ENCODE results near the gene DTNB.

DTNB gene

DNA sequence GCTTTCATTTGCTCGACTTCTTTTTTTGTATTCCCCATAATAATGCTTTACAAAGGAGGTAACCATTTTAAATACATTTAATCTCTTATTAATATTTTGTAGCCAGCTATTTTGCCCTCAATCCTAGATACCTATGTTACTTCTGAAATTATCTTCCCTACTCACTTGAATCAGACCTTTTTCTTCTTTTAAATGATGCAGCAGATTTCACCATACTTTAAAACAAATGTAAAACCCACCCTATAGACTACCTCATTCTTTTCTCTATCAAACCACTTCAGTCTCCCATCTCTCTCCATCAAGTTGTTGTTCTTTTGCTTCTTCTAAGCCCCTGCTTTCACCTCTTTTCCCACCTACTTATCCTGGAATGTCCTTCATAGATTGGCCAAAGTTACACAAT, 180.2 kb downstream of the DTNB start:
- no peak for DNase-seq

DNA sequence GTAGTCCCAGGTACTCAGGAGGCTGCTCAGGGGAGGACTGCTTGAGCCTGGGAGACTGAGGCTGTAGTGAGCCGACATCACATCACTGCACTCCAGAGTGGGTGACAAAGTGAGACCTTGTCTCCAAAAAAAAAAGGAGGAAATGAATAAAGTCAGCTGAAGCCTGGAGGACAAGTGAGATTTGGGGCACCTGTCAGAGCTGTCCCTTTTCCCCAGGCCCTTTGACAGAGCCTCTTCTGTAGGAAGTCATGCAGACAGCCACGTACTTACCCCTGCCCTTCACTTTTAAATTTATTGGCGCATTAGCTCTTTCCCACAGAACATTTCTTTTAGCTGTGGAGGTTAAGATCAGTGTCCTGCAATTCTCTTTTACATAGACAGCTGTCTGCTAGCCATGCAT, 180.7 kb downstream of the DTNB start:
- no peak for DNase-seq

DNA sequence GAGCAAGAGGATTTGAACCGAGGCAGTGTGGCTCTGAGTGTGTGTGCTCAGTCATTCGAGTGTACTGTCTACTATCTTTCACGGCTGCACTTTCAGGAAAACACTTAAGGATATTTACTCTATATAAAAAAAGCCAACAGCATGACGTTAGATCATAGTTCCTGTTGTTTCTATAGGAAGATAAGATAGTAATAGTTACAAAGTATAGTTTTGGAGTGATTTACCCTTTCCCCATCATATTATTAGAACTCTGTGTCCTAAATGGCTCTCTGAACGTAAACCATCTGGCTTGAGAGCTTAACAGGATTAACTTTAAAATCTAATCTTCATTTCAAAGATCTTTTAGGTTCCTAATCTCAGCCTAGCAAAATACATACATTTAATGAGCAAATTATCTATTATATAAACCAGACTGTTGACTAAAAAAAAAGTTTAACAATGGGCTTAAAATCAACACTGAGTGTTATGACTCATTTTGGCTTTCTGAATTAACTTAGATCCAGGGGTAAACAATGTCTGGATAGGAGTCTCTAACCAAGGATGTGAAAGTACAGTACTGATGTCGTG, 181.3 kb downstream of the DTNB start:
- no peak for DNase-seq

DNA sequence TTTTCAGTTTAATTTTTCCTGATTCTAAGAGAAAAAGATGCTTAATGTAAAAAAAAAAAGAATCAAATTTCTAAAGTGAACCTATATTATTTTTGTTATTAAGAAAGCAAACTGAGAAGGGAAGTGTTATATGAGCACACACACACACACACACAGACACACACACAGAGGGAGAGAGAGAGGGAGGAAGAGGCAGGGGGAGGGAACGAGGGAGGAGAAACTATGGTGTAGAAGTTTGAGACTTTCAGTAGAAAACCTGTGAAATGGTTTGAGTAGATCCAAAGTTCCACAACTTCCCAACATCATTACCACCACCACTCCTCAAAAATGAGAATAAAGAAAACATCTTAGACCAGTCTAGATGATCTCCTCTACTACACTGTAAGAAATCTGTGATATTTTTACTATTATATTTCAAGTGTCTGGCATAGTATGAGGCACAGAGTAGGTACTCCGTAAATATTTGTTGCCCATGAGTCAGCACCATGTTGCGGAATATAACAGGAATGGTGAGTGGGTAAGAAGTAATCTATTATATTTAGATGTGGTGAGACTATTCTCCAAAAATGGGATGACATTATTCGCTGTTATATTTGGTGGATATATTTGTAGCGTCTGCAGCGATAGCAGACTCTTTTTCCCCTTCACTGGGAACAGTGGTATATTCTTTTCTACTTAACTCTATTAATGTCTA, 182.2 kb downstream of the DTNB start:
- no peak for DNase-seq

DNA sequence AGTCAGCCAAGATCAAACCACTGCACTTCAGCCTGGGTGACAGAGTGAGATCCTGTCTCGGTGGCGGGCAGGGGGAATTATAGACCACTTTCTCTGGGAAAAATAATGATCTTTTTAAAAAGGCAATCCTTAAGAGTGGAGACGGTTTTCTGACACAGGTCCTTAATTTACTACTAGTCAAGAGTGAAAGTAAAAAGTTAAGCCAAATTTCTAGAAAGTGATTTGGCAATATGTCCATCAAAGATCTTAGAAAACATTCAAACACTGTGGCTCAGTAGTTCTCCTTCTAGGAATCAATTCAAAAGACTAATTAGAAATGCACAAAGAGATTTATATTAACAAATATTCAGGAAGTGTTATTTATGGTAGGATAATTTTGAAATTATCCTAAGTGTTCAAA, 183.2 kb downstream of the DTNB start:
- DNase-seq = no peak

DNA sequence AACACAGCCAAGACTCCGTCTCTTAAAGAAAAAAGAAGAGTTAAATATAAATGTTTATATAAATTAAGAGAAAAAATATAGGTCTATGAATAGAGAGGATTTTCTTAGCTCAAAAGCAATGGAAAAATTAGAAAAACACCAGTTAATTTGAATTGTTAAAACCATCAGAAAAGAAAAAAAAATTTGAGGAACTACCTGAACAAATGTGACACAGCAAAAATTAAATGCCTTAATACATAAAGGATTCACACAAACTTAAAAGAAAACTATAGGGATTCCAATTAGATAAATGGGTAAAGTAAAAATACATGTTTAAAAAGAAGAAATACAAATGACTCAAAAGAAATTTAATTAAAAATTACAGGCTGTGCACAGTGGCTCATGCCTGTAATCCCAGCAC, 183.7 kb downstream of the DTNB start:
- no peak for DNase-seq

DNA sequence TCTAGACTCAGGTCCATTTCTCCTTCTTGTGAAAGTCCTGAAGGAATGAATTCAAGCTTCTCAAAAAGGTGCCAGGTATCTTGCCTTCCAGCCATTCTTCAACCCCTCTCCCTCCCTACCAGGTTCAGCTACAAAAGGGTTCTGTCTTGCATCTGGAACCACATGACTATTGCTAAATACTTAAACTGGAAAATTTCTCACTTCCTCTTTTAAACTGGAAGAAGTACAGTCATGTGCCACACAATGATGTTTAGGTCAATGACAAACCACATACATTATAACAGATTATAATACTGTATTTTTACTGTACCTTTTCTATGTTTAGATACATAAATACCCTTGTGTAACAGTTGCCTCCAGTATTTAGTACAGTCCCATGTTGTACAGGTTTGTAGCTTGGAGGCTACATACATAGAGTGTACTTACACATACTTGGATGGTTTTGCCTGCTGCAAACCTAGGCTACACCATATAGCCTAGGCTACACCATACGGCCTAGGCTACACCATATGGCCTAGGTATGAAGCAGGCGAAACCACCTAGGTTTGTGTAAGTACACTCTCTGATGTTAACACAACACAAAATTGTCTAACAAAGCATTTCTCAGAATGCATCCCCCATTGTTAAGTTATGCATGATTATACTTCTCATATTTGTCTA, 189.6 kb downstream of the DTNB start:
- DNase-seq = no peak

DNA sequence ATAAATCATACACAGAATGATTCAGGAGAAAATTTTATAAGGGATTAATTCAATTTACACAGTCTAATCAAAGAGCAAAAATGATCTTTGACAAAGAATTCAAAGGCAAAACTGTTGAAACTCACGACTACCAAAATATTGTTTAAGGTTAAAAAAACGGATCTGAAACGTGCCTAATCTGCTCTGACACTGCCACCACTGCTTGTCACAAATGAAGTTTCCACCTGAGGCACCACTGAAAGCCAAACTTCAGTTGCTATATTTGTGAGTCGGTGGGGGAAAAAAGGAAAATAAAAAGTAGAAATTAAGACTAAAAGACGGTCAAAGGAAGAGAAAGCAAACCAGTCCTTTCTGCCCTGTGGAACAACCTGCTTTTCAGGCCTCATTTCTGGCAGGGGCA, 191.0 kb downstream of the DTNB start:
- DNase-seq = no peak

DNA sequence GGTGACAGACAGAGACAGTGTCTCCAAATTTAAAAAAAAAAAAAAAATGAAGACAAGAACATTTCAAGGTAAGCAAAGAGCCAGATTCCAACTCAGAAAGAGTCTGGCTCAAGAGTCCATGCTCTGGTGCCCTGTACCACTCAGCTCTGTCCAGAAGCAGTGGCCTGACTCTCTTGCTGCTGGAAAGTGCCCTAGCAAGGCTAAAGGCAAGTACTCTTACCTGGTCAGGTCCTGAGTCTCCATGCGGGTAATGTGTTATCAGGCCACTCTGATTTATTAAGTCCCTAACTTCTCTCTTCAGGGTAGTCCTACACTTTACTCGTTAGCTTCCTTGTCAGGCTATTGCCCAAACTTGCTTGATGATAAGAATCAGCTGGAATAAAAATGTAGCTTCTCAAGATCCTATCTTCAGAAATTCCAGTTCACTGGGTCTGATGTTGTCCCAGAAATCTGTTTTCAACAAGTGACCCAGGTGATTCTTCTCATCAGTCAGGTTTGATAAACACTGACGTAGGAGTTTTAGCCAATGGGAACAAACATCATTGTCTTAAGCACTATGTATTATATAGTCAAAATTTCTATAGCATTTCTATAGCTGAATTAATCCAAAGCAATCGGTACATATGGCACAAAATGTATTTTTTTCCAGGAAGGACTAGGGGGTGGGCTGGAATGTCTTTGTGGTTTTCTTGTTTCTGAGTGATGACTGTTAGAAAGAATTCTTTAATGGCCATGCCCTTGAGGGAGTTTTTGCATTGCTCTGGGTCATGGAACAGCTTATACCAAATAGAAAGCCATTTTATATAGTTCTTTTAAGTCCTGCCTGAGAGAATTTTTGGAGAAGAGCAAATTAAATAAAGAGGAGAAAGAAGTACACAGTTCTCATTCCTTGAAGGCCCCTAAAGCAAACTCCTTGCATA, 191.7 kb downstream of the DTNB start:
- no peak for DNase-seq

DNA sequence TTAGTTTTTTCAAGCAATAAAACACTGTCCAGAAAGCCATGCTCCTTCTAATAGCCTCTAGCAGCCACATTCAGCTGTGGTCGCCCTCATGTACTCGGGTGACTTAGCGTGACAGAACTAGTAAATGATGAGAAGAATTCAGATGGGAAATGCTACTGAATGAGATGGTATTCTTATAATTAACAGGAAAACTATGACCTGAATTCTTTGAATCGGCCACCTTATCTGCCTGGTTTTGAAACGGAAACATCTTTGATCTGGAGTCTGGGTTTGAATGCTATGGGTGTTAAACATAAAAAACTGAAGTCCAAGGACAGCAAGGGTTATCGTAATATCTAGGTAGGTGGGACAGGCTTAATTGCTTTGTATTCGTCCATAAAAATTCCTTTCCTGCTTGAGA, 192.8 kb downstream of the DTNB start:
- no peak for DNase-seq

DNA sequence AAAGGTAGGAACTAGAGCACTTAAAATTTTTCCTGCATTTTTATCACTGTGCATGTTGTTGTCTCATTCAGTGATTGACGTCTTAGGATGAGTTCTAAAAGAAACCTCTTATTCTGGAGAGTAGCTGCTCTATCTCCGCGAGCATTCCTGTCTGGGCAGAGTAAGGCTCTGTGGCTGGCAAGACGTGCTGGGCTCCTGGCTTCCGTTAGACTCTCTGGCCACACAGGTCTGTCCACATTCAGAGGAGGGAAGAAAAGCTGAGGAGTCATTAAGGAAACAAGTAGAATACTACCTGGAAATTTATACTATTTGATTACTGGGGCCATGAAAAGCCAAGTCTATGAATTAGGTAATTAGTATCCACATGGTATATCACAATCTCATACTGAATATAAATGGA, 193.6 kb downstream of the DTNB start:
- DNase-seq = no peak

DNA sequence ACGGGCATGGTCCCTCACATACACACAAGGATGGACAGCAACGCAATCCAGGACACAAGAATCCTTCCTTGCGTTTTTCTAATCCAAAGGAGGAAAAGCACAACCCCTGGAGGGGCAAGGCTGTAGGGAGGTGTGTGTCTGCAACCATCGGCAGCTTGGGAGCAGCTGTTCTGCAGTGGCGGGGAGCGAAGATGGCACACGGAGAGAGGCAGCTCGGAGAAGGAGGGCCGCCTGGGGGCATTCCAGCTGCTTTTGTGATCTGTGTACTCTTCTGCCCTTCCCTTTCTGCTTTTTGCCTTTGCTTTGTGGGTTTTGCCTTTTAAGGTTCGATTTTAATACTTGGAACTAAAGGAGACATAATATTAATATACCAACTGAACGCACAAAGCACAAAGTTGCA, 194.6 kb downstream of the DTNB start:
- no peak for DNase-seq

DNA sequence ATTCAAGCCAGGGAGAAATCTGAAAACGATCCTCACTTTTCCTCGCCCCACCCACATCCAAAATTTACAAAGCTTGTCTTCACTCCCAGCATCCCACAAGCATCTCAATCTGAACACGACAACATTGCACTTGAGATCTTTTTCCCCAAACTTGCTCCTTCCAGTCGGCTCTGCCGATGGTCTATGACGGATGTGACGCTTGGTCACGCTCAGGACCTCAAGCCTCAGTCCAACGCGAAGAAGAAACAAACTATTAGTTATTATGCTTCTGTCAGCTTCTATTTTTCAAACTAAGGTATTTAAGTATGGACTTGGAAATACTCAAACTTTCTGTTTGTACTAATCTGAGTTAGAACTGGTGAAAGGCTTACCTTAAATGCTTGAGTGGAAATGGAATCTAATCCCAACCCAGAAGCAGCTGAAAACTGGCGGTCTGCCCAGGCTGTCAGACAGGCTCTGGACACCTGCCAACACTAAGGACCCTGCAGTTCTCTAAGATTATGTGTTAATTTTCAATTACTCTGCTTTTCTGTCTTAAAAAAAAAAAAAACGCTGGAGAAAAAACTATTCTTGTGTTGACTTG, 199.5 kb downstream of the DTNB start:
- DNase-seq = no peak

DNA sequence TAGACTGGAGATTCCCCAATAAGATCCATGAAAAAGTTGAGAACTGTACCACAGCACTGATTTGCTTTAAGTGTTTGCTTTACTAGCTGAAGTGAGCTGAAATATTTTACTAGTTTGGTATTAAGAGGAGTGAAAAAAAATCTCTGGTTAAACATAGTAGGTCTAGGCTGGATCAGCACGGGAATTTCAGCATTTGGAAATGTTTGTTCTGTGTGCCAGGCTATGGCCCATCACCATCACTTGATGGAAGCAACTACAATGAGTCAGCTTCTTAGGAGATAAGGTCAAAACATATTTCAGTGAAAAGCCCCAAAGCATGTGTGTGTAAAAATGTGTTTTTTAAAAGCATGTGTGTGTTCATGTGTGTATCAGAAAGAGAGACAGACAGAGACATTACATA, 200.2 kb downstream of the DTNB start:
- DNase-seq = no peak

DNA sequence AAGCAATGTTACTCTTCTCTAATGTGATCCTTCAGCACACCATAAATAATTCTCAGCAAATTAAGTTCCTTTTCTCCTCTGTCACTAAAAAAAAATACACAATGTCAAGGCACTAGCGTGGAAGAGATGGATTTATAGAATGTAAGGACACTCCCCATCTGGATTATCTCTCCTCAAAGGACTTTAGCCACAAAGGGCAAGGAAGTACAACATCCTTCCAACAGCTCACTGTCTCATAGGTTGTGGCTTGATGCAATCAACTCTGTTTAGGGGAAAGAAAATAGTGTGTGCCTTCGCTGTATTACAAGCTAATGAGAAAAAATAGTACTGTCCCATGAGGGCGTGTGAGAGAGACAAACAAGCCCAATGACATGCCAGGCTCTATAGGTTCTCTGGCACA, 202.6 kb downstream of the DTNB start:
- no peak for DNase-seq

DNA sequence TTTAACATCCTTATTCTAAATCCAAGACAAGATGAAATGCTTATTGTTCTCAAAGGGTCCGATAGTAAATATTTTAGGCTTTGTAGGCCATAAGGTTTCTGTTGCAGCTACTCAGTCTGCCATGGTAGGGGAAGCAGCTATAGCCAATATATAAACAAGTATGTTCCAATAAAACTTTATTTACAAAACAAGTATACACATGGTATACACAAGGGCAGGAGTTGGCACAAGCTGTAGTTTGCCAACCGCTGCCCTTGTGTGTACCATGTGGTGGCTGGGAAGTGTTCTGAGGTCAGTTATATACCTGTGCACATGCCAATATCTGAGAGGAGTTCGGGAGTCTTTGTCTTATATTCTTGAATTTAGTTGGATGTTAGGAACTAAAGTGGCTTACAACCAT, 205.6 kb downstream of the DTNB start:
- DNase-seq = no peak

DNA sequence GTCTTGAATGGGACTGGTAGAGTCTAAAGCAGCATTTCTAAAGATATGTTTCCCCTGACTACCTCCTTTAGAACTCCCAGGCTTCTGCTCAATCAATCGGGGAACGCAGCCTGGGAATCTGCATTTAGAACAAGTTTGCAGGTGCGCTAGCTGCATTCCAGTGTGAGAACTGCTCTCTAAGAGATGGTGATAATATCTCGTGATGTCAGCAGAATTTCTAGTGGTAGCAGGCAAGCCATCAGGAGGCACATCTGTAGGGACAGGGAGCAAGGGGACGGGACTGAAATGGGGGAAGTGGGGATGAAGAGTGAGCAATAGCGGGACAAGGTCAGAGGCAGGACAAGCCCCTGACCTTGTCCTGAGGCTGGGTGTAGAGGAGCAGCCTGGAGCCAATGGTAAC, 211.4 kb downstream of the DTNB start:
- no peak for DNase-seq

DNA sequence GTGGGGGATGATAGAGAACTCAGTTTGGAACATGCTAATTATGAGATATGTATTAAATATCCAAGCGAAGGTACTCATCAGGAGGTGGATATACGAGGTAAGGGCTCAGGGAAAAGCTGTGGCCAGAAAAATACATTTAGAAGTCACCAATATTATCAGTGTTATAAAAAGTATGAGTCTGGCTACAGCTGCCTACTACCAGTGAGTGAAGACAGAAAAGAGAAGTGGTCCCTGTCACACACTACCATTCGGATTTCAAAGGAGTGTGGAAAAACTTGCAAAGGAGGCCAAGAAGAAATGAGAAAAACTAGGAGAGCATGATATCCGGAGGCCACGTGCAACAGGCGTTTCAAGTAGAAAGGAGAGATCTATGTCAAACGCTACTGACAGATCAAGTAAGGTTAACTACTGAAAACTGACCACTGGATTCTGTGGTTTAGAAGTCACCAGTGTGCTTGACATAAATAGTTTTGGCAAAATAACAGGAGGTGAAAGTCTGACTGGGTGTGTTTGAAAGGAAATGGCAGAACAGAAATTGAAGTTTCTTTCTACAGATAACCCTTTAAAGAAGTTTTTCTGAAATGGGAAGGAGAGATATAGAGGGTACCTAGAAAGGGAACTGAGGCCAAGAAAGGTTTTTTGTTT, 213.0 kb downstream of the DTNB start:
- no peak for DNase-seq

DNA sequence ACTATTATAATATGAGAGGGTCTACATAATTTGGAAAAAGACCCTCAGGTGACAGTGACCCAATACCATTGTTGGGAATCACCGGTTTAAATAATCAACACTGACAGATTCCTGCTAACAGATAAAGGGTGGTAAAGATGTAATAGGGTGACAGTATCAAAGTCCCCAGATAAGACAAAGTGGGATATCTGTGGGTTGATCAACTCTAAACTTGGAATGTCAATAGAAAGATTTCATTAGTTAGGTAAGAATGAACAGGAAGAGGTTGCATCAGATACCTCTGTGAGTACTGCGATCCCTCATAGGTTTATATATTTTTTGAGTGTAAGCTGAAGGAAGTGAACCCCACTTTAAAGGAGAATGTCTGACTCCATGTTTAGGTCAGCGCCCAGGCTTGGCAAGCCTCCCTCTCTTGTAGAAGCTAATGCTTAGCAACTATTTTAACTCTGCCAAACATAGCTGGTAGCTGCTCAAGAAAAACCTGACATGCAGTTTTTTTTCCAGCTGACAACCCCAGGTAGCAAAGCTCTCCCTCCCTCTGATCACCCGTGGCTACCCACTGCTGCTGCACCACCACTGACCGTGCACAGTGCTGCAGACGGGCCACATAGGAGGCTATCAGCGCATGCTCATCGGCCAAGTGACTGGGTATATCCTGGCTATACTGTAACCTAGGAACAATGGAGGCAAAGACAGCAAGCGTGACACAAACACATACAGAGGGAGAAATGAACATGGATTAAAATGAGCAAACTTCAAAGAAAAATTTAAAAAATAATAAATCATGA, 218.4 kb downstream of the DTNB start:
- no peak for DNase-seq

DNA sequence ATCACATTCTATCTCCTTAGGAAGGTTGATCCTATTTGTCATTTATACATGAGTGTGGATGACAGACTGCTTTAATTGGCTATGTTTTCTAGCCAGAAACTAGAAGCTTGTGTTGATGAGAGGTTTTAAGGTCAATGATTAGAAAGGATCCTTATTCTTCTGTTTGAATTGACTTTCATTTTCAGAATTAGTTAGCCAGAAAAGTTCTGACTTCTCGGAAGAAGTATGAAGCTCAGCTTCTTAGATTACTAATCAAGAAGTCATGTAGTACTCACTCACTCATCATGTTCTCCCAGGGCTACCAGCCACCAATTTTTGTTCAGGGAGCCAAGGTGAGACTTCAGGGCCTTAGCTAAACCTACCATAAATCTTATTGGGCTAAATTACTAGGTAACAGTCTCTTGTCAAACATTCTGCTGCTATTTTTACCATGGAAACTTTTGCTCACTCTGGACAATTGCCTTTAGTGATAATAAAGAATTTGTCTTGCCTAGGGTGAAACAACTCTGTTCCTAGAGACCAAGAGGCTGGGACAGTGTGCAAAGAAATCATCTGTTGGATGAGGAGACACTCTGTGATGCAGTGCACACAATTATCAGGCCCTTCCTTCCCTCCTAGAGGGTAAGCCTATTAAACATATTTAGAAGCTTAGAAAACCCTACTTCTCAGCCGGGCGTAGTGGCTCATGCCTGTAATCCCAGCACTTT, 220.0 kb downstream of the DTNB start:
- no peak for DNase-seq

DNA sequence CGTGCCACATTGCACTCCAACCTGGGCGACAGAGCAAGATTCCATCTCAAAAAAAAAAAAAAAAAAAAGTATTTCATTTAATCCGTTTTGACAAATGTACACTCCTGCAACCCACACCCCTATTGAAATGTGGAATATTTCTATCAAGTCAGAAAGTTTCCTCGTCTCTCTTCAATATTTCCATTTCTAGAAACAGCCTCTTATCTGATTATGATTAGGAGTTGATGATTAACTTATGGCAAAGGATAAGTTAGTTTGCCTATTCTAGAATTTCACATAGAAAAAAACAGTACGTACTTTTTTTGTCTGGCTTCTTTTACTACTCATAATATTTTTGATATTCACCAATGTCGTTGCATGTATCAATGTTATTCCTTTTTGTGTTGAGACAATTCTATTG, 224.6 kb downstream of the DTNB start:
- DNase-seq = no peak

Data from activated gamma-delta T cell treated with Interleukin-2 at 50 U/mL for 16 hours (primary cell).